GM19351 (cell line): ENCODE measurements around the gene RAD9A.

Source experiments
- ATAC-seq: cut with Tn5 transposase; IDR thresholded peaks from one replicate; pipeline ENCODE4 v1.9.1; 2021; ENCODE audit warnings: mild to moderate bottlenecking, moderate library complexity; ENCODE audit not compliant: unreplicated experiment

Gene RAD9A

DNA sequence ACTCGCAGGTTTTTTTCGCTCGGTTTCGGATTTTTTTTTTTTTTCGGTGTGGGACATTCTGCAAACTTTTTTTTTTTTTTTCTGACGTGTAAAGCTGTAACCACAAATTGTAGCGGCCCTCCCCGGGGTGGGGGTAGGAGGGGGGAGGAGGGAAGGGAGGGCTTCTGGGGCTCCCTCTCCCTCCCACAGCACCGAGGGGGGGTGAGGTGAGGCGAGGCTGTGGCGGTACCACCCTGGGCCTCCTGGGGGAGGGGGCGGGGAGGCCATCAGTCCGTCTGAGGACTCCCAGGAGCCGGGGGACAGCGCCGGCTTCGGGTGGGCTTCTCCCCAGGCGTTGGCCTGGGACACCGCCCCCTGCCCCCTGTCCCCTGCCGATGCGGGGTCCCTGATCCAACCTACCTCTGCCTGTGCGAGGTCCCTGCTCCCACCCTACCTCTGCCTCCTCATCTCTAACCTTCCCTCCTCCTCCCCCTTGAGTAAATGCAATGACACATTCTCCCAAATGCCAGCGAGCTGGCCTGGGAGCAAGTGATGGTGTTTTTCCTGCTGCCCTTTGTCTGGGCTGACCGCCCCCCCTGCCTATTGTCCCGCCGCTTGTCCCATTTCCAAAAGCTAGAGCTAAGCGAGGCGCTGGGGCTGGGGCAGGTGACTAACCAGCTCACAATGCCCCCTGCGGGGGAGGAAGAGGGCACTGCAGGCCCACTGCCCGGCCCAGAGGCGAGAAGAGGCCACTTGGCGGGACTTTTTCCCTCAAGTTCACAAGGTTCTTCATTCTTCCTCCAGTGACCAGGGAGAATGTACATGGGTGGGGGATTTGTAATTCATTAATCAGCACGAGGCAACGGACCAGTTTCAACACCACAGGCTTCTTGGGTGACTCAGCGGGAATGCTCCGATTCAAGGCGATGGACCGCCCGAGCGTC is 17.9 kb upstream of the RAD9A start:
- no peak for ATAC-seq

DNA sequence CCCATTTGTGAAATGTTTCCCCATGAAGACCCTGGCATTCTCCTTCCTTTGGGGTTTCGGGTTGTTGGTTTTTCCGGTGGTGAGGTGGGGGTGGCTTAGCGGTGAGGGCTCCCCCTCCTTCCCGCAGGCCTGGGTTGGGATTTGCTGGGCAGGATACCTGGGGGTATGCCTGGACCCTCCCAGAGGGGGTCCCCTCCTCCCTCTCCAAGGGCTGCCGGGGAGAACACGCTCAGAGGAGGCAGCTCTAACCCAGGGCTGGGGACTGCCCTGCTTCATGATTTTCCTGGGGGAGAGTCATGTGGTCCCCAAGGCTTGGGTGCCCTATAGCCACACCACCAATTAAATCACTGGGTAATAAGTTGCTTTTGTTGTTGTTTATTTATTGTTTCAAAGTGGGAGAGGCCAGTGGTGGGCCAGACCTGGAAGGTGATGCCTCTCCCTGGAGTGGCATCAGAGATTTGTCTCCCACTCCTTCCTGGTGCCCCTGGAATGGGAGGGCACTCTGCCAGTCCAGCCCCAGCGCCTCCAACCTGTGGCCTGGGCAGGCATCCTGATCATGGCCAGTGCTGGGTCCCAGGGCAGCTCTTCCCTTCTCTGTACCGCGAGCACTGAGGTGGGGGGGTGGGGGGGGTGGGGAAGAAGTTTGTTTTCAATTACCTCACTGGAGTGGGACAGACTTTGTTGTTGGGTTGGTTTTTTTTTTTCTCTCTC is 17.1 kb upstream of the RAD9A start:
- no peak for ATAC-seq

GRCh38 chr11:67375320-67376055 is 16.3 kb upstream of the RAD9A start:
- no peak for ATAC-seq

GRCh38 chr11:67376063-67376820 is 15.5 kb upstream of the RAD9A start:
- no peak for ATAC-seq

GRCh38 chr11:67376873-67377808 is 14.6 kb upstream of the RAD9A start:
- ATAC-seq, result no peak

DNA sequence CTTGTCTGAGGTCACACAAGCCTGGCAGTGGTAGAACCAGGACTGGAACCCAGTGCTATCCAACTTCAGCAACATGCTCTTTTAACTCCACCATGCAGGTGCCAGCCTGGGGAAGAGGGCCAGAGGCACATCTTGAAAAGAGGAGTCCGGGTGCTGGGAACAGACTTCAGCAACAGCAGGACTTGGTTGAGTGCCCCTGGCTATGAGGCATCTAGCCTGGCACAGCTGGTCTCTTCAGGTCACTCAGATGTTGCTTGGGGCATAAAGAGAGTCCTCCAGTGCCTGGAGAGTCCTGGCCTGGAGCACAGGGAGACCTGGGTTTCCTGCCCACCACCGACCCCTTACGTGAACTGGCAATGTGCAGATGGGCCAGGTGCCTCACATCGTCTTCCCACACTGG is 13.2 kb upstream of the RAD9A start:
- ATAC-seq, result no peak

DNA sequence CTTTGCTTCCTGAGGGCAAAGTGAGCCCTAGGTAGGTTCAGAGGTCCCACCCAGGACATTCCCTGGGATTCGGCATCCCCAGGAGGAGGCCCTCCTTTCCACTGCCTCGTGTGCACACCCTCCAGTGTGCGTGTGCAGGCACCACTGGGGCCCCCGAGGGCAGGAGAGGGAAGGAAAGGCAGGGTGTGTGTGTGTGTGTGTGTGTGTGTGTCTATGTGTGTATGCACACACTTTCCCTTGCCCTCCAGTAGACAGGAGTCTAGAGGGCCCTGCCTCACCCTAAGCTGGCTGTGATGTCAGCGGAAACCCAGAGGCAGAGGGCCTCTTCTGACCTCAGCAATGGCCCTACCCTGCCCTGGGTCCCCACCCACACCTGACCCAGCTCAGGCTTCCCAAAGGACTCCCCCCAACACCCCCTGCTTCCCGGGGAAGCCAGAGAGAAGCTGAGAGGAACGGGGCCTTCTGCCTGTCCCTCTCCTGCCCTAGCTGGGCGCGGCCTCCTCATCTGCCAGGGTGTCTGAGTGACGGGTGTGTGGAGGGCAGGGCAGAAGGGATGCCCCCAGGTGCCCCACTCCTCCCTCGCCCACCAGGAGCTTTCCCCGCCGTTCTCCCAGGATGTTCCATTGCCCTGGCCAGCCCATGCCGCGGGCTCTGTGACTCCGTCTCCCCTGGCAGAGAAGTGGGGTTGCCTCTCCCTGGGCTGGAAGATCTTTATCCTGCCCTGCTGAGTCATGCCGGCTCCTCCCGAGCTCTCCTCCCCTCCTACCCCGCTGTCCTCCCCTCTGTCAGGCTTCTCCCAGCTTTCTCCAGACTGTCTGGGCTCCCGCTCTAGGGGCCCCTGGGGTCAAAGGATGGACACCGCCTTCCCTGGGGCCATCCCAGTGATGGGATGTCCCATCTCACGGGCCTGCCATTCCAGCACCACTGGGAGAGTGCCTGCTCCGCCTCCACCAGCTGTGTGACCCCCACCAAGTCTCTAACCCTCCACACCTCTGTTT is 12.4 kb upstream of the RAD9A start:
- ATAC-seq, result no peak

DNA sequence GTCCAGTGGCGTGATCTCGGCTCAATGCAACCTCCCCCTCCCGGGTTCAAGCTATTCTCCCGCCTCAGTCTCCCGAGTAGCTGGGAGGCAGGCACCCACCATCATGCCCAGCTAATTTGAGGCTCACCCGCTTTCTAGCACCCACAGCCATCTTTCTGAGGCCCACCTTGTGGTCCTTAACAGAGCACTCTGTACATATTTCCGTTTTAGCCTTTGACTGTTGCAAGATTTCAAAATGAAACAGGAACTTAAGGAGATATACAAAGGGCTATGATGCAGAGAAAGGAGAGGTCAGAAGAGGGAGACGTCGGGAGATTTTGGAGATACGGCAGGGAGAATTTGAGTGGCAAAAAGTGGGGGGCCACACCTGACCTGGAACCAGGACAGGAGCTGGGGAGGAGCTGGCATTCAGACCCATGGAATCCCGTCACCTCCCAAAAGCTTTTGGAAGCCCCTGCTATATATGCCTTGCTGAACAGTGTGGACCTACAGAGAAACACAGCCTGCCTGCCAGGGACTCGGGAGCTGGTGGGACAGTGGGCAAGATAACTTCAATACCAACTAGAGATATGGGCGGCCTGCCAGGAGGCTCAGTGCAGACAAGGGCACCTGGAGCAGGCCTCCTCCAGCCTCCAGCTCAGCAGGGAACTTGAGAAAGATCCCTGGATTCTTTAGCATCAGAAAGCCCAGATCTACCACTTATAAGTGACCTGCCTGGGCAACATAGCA is 10.4 kb upstream of the RAD9A start:
- no peak for ATAC-seq

GRCh38 chr11:67382276-67383136 is 9.3 kb upstream of the RAD9A start:
- ATAC-seq, result no peak

DNA sequence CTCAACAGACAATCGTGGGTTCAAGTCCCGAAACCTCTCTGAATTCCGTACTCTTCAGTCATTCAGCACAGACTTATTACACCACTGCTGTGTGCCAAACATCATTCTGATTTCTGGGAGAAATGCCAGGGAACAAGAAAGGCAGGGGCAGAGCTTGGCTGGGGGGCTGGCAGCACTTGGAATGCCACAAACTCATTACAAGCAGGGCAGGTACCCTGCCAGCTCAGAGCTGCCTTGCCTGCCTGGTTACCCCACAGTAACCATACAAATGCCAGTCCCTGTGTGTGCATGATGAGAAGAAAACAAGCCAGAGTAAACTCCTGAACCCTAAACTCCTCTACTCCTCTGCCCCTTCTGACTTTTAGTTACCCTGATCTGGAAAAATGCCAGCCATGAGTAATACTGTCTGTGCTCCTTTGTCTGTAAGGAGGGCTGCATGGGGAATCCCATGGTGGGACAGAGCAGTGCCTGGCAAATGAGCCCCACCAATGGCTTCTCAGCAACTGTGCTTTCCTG is 6.9 kb upstream of the RAD9A start:
- ATAC-seq, result no peak

- ATAC-seq, result no peak
Observed at GRCh38 chr11:67387069-67387468, 4.7 kb upstream of the RAD9A start.

DNA sequence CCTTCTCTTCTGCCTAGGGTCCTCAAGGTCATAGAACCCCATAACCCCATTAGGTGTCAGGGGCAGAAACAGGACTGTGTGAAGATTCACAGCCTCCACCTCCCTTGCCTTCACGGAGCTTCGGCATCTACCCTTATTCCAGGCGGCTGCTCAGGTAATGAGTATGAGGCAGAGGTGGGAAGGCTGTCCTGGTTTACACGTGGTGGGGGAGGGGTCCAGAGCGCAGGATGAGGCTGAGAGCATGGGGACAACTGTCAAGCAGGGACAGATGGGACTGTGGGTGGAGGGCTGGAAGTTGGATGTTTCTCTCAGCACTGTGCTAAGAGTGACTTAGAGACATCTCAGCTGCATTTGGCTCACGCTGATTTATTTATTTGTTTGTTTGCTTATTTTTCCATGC is 4.3 kb upstream of the RAD9A start:
- ATAC-seq, result no peak

GRCh38 chr11:67389477-67389876 is 2.3 kb upstream of the RAD9A start:
- no peak for ATAC-seq

DNA sequence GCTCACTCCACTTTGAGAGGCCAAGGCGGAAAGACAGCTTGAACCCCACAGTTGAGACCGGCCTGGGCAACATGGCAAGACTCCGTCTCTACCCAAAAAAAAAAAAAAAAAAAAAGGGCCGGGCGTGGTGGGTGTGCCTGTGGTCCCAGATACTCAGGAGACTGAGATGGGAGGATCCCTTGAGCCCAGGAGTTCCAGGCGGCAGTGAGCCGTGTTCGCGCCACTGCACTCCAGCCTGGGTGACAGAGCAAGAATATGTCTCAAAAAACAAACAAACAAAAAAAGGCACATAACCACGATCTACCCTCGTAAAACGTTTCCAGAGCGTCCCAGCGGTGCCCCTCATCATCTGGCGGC is 861 bp upstream of the RAD9A start:
- no peak for ATAC-seq

- no peak for ATAC-seq
Observed at GRCh38 chr11:67392183-67392715, 463 bp downstream of the RAD9A start.

- ATAC-seq, result no peak
Observed at GRCh38 chr11:67393437-67393836, 1.7 kb downstream of the RAD9A start.
